T-cell (primary cell): ENCODE data around the gene COBL. TPM values are rescaled to one million over a fixed set of nuclear protein-coding genes. Genes with fewer than 3 reads are reported as not detected.
A peak's percentile ranks its signal among the peaks of the same experiment; 100 is the strongest.

Source experiments
- ATAC-seq, 4 experiments: fragments of 200-7000 bp in 3 of 4; fragments of 150-1000 bp in 1 of 4; cut with Tn5 transposase; replicated peaks in 1 of 4; 1 replicate in 3 of 4; 2 replicates in 1 of 4; pipeline ENCODE4 v1.10.0; 2021; ENCODE audit warnings: moderate library complexity in 3 of 4, mild to moderate bottlenecking in 2 of 4, moderate number of reproducible peaks in 1 of 4
- CTCF ChIA-PET, 2 donors: fragments of 300-600 bp; sonication (Branson Sonifier 250); formaldehyde crosslinking; loops; one replicate each; lab custom pipeline; 2022; ENCODE audit warnings: antibody characterized with exemption in 2 of 2; lab: Charles Lee
- POLR2A ChIA-PET, 2 donors: fragments of 300-600 bp; sonication (Branson Sonifier 250); formaldehyde crosslinking; loops; one replicate each; lab custom pipeline; 2022; ENCODE audit warnings: antibody characterized with exemption in 2 of 2; lab: Charles Lee
- DNase-seq, 35 experiments: peaks; one replicate each; pipeline versions ENCODE4 v3.0.0 to v3.0.0-alpha.2; 2013 to 2023
- H3K27ac ChIP-seq: one replicate; pipeline ENCODE4 v1.5.1; 2013; ENCODE audit warnings: low read length
- H3K27me3 ChIP-seq, 2 experiments: replicated peaks in 1 of 2; 1 replicate in 1 of 2; 2 replicates in 1 of 2; pipeline versions ENCODE4 v1.6.1 to v1.7.0; 2013; ENCODE audit warnings: low read length in 1 of 2, mixed read lengths in 1 of 2; ENCODE audit not compliant: control insufficient read depth in 2 of 2, insufficient read depth in 2 of 2; ENCODE audit errors: extremely low read depth in 1 of 2
- H3K36me3 ChIP-seq, 2 donors: 1 replicate in 1 of 2; 2 replicates in 1 of 2; pipeline versions ENCODE4 v1.6.1 to v1.7.0; 2013; ENCODE audit warnings: low read length in 1 of 2; ENCODE audit not compliant: control insufficient read depth in 2 of 2, insufficient read depth in 1 of 2; ENCODE audit errors: extremely low read depth in 1 of 2
- H3K4me1 ChIP-seq, 2 experiments: 1 replicate in 1 of 2; 2 replicates in 1 of 2; pipeline versions ENCODE4 v1.6.1 to v1.7.0; 2013; ENCODE audit warnings: low read length in 2 of 2, mixed read lengths in 1 of 2; ENCODE audit not compliant: insufficient read depth in 2 of 2, control insufficient read depth in 1 of 2; ENCODE audit errors: extremely low read depth in 1 of 2
- H3K4me3 ChIP-seq, 2 donors: 1 replicate in 1 of 2; 2 replicates in 1 of 2; pipeline versions ENCODE4 v1.5.1 to v1.7.0; 2013; ENCODE audit warnings: mild to moderate bottlenecking in 2 of 2, low read length in 1 of 2, moderate library complexity in 1 of 2; ENCODE audit not compliant: control insufficient read depth in 1 of 2; ENCODE audit errors: extremely low read depth in 1 of 2
- H3K9me3 ChIP-seq: 2 replicates; pipeline ENCODE4 v1.7.0; 2013
- H3K27ac Mint-ChIP-seq, 2 donors: one replicate each; pipeline ENCODE4 v1.8.0; 2020 to 2021; ENCODE audit warnings: mild to moderate bottlenecking in 2 of 2, mixed read lengths in 2 of 2
- H3K27me3 Mint-ChIP-seq, 2 donors: one replicate each; pipeline ENCODE4 v1.8.0; 2021 to 2022; ENCODE audit warnings: mixed read lengths in 2 of 2
- H3K36me3 Mint-ChIP-seq: one replicate; pipeline ENCODE4 v1.8.0; 2021; ENCODE audit warnings: mixed read lengths
- H3K4me1 Mint-ChIP-seq, 3 donors: one replicate each; pipeline ENCODE4 v1.8.0; 2020 to 2022; ENCODE audit warnings: mixed read lengths in 3 of 3, mild to moderate bottlenecking in 1 of 3
- H3K4me3 Mint-ChIP-seq, 3 donors: one replicate each; pipeline ENCODE4 v1.8.0; 2020 to 2022; ENCODE audit warnings: mild to moderate bottlenecking in 3 of 3, mixed read lengths in 3 of 3, moderate library complexity in 3 of 3
- H3K9me3 Mint-ChIP-seq, 3 donors: one replicate each; pipeline ENCODE4 v1.8.0; 2020 to 2022; ENCODE audit warnings: mixed read lengths in 3 of 3
- WGBS: methylation state at CpG from one replicate; pipeline ENCODE4 v1.1.5; 2013; ENCODE audit warnings: missing lambda C conversion rate; ENCODE audit not compliant: insufficient coverage; 5-methylcytosine and 5-hydroxymethylcytosine counted together
- total RNA-seq, 35 experiments: library from RNA in 6 of 35; stranded (reverse) in 6 of 35; fragments of 120-200 nt in 1 of 35; gene quantifications; one replicate each; pipeline versions ENCODE4 v1.2.1 to v1.2.4 and lab custom pipeline; 2013 to 2026

Gene COBL
- total RNA-seq, 5 donors from 2014 or later (not counting 1 experiment from before 2014, with no cell fraction given) = 0.07 to 0.26 (median 0.17) TPM; not detected in 1

DNA sequence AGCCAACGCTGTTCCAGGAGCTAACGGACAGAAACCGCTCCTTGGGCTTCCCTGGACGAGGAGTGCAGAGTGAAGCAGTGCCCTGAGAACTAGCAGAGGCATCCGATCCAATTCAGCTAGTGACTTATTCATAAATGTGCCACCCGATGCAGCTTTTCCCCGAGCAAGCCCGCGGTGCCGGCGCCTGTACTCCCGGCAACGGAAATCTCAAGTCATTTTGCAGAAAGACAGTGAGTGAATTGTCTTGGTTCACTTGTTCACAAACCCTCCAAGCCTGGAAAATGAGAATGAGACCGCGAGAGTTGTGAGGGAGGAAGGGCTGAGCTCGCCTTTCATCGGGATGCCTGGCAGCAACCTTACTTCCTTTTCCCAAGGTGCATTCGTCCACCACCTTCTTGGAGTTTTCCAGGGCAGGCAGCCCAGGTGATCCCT is 87.5 kb downstream of the COBL start:
- H3K27ac Mint-ChIP-seq = no peak overlapping the region
- POLR2A ChIA-PET = no interaction called here
- no peak overlapping the region for H3K27ac ChIP-seq

DNA sequence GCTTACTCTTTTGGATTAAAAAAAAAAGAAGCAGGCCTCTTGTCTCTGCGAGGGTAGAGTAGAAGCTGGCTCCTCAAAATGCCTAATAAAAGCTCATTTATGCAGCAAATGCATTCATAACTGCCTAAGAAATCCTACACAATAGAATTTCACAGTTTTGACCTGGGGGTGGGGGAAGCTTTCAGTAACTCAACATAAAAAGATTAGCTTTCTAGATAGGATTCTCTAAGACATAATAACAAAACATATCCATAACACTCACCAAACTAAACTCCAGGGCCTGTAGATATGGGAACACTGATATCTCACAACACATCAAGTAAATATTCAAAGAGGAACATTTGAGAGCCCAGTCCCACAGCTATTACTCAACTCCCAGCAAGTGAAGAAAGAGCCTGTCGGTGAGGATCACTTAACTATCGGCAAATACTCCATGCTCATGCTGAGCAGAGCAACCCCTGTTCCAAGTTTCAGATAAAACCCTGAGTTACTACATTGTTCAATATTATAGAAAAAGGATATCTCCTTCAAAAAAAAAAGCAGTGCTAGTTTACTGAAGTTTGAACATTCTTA is 88.1 kb downstream of the COBL start:
- Mint-ChIP-seq H3K27me3 (peaks cover 4 to 7% of the 10 kb centered on the region in 2 donors), H3K27ac (no peak overlapping the region), H3K36me3 (no peaks in the 10 kb centered on the region), H3K9me3 (no peaks in the 10 kb centered on the region), H3K4me1 (no peaks in the 10 kb centered on the region), H3K4me3 (no peak overlapping the region)
- Histone ChIP-seq H3K9me3 (no peaks in the 10 kb centered on the region), H3K27me3 (peaks cover 0 to 11% of the 10 kb centered on the region in 2 experiments), H3K4me1 (no peaks in the 10 kb centered on the region), H3K27ac (no peak overlapping the region), H3K36me3 (no peaks in the 10 kb centered on the region), H3K4me3 (no peak overlapping the region)
- WGBS = no CpG with 5 or more reads among the region's 3 CpGs
- no peak for DNase-seq
- no peak for ATAC-seq
- ChIA-PET POLR2A (no interaction called here), CTCF (no interaction called here)

More for the DNA sequence above, 87.5 kb downstream of the COBL start:
- Mint-ChIP-seq H3K27me3 (peaks cover 4 to 7% of the 10 kb centered on the region in 2 donors), H3K36me3 (no peaks in the 10 kb centered on the region), H3K4me1 (no peaks in the 10 kb centered on the region), H3K9me3 (no peaks in the 10 kb centered on the region), H3K4me3 (no peak overlapping the region)
- Histone ChIP-seq H3K9me3 (no peaks in the 10 kb centered on the region), H3K4me3 (no peak overlapping the region), H3K27me3 (peaks cover 0 to 11% of the 10 kb centered on the region in 2 experiments), H3K4me1 (no peaks in the 10 kb centered on the region), H3K36me3 (no peaks in the 10 kb centered on the region)
- CTCF ChIA-PET = no interaction called here
- ATAC-seq (no peak), DNase-seq (no peak)
- 80% methylated on average over 16 of the region's 18 CpGs for WGBS

DNA sequence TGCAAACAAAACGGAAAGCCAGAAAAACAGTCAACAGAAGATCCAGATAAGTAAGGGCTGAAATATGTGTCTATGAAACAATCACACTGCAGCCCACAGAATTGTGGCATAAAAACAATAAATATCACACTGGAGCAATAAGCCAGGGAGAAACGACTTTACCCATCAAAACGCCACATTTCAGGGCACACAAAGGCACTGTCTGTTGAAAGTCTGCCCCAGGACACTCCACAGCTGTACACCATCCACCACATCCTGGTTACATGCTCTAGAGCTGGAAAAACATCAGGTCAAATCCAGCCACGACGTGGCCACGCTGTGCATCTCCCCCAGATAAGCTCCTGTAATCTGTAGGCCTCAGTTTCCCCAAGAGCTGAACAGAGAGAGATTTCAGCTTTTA is 88.7 kb downstream of the COBL start:
- H3K27ac Mint-ChIP-seq = no peak overlapping the region
- POLR2A ChIA-PET = no interaction called here
- ATAC-seq (no peak), DNase-seq (no peak)
- Histone ChIP-seq H3K9me3 (no peaks in the 10 kb centered on the region), H3K4me1 (no peaks in the 10 kb centered on the region), H3K27ac (no peak overlapping the region), H3K27me3 (peaks cover 0 to 13% of the 10 kb centered on the region in 2 experiments), H3K36me3 (no peaks in the 10 kb centered on the region), H3K4me3 (no peak overlapping the region)
- CTCF ChIA-PET = no interaction called here
- no peak overlapping the region for H3K4me3 Mint-ChIP-seq
- H3K4me1 Mint-ChIP-seq = no peaks in the 10 kb centered on the region
- H3K36me3 Mint-ChIP-seq = no peaks in the 10 kb centered on the region
- peaks cover 4 to 7% of the 10 kb centered on the region in 2 donors for H3K27me3 Mint-ChIP-seq
- 61% methylated on average over 4 of the region's 6 CpGs for WGBS
- H3K9me3 Mint-ChIP-seq = no peaks in the 10 kb centered on the region

DNA sequence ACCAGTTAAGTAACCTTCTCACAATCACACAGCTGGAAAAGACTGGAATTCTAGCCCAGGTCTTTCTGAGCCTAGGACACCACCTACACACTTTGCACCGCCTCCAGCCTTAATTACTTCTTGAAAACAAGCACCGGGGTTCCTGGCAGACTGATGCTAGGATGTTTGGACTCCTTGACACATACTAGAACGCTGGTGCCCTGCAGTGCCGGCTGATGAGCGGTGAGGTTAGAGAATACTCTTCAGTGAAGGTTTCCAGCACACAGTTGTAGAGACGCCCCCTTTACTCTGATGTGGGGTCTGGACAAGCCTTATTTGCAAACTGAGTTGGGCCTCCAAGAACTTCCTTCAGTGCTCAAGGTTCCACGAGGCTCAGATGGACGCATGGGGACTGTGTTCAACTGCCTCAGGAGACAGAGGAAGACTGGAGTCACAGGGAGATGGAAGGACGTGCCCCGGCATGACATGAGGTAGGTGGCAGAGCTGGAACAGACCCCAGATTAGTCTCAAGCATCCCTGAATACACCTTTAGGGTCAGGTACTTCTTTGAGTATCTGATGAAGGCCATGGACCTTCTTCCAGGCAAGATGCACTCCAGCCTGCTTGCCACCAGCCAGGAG is 89.6 kb downstream of the COBL start:
- CTCF ChIA-PET = no interaction called here

DNA sequence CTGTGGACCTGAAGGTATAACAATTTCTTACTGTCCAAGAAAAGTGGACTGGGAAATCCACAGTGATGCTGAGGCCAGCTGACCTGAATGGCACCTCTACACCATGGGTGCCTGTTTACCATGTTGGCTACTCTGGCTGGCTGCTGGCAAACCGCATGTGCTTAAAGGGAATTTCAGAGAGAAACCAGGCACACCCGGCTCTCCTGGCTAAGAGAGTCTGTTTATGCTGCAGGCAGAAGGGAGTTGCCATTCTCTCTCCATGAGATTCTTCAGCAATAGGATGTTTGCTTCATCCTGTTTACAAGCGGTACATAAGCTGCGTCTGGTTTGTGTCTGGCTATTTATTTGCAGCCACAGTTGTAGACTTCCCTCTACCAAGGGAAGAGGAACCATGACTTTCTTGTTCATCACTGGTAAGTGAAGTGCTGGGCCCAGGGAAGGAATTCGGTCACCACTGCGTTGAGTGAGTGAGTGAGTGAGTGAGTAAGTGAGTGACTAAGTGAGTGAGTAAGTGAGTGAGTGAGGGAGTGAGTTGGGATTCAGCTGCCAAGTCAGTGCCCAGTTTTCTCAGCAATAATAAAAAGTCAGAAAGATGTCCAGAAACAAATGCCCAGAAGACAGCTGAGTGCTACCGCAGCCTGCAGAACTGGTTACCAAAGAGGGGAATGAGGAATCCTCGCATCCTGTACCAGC is 90.4 kb downstream of the COBL start:
- Histone ChIP-seq H3K4me1 (no peaks in the 10 kb centered on the region), H3K9me3 (no peaks in the 10 kb centered on the region), H3K27me3 (peaks cover 0 to 7% of the 10 kb centered on the region in 2 experiments), H3K27ac (no peak overlapping the region), H3K36me3 (no peaks in the 10 kb centered on the region), H3K4me3 (no peak overlapping the region)
- H3K4me3 Mint-ChIP-seq = no peak overlapping the region
- CTCF ChIA-PET = no interaction called here
- ATAC-seq (no peak), DNase-seq (no peak)
- 79% methylated on average over 6 of the region's 8 CpGs for WGBS
- POLR2A ChIA-PET = no interaction called here
- no peaks in the 10 kb centered on the region for H3K36me3 Mint-ChIP-seq
- H3K27me3 Mint-ChIP-seq = peaks cover 4 to 7% of the 10 kb centered on the region in 2 donors
- no peak overlapping the region for H3K27ac Mint-ChIP-seq
- H3K4me1 Mint-ChIP-seq = no peaks in the 10 kb centered on the region
- H3K9me3 Mint-ChIP-seq = no peaks in the 10 kb centered on the region

More for the DNA sequence above, 89.6 kb downstream of the COBL start:
- H3K4me1 Mint-ChIP-seq = no peaks in the 10 kb centered on the region
- no peaks in the 10 kb centered on the region for H3K9me3 Mint-ChIP-seq
- H3K27ac Mint-ChIP-seq = no peak overlapping the region
- Histone ChIP-seq H3K4me3 (no peak overlapping the region), H3K4me1 (no peaks in the 10 kb centered on the region), H3K36me3 (no peaks in the 10 kb centered on the region), H3K27ac (no peak overlapping the region), H3K9me3 (no peaks in the 10 kb centered on the region), H3K27me3 (peaks cover 0 to 14% of the 10 kb centered on the region in 2 experiments)
- H3K36me3 Mint-ChIP-seq = no peaks in the 10 kb centered on the region
- WGBS = 83% methylated on average over 7 of the region's 10 CpGs
- POLR2A ChIA-PET = no interaction called here
- no peak for DNase-seq
- peak in 1 of 4 experiments; percentile 6 for ATAC-seq
- H3K4me3 Mint-ChIP-seq = no peak overlapping the region
- H3K27me3 Mint-ChIP-seq = peaks cover 4 to 7% of the 10 kb centered on the region in 2 donors

DNA sequence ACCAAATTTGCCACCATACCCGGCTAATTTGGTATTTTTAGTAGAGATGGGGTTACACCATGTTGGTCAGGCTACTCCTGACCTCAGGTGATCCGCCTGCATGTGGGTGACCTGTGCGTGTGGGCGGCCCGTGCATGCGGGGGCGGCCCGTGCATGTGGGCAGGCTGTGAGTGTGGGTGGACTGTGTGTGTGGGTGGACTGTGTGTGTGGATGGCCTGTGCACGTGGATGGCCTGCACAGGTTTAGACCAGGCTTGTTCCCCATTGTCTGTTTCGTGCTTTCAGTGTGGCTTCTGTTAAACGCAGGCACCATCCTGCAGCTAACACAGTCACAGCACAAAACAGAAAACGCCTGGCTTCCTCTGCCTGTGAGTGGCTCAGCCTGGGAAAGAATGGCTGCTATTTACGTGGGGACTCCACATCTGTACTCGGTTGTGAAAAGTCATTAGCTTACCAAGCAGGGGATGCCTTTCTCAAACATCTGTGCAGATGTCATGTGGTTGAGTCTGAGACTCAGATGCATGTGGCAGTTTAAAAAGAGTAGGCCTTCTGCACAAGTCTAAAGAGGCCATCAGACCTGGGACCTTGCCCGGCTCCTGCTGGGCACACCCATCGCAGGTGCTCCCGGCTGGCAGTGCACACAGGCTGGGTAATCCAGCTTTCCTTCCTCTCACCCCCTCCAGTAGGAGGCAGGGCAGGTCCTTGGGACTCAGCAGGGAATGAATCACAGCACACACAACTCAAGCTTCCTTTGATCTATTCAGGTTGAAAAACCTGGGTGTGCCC is 91.6 kb downstream of the COBL start:
- Mint-ChIP-seq H3K27me3 (no peaks in the 10 kb centered on the region), H3K27ac (no peak overlapping the region), H3K4me1 (no peaks in the 10 kb centered on the region), H3K36me3 (no peaks in the 10 kb centered on the region), H3K9me3 (no peaks in the 10 kb centered on the region), H3K4me3 (no peak overlapping the region)
- ATAC-seq (no peak), DNase-seq (no peak)
- Histone ChIP-seq H3K4me3 (no peak overlapping the region), H3K27me3 (peaks cover 0 to 6% of the 10 kb centered on the region in 2 experiments), H3K36me3 (no peaks in the 10 kb centered on the region), H3K4me1 (no peaks in the 10 kb centered on the region), H3K27ac (no peak overlapping the region), H3K9me3 (no peaks in the 10 kb centered on the region)
- ChIA-PET CTCF (no interaction called here), POLR2A (no interaction called here)
- WGBS = 75% methylated on average over 16 of the region's 17 CpGs
